HG03460 (cell line): Measurements from ENCODE around the gene DSC1.

Experiments
- ATAC-seq: cut with Tn5 transposase; IDR thresholded peaks from one replicate; pipeline ENCODE4 v1.9.1; 2021; ENCODE audit not compliant: unreplicated experiment

Gene DSC1

GRCh38 chr18:31112804-31113203 is 49.9 kb downstream of the DSC1 start:
- ATAC-seq = no peak

GRCh38 chr18:31105733-31106132 is 56.9 kb downstream of the DSC1 start:
- no peak for ATAC-seq

GRCh38 chr18:31104444-31104843 is 58.2 kb downstream of the DSC1 start:
- ATAC-seq = no peak

- no peak for ATAC-seq
These were observed 59.2 kb downstream of the DSC1 start for GRCh38 chr18:31103423-31103822.

- ATAC-seq = no peak
These were observed 59.7 kb downstream of the DSC1 start for GRCh38 chr18:31102941-31103340.

GRCh38 chr18:31102025-31102684 is 60.5 kb downstream of the DSC1 start, which contains the start of gene DSC2:
TSS of gene DSC2 (minus strand) at chr18:31102421. CDS start at chr18:31101971, 450 bp downstream.
- no peak for ATAC-seq

- ATAC-seq = no peak
These were observed 61.3 kb downstream of the DSC1 start for GRCh38 chr18:31101183-31102024.

- no peak for ATAC-seq
These were observed 62.0 kb downstream of the DSC1 start for GRCh38 chr18:31100436-31101182.

- no peak for ATAC-seq
These were observed 63.0 kb downstream of the DSC1 start for GRCh38 chr18:31099450-31100230.

GRCh38 chr18:31098878-31099277 is 63.8 kb downstream of the DSC1 start:
- ATAC-seq = no peak

GRCh38 chr18:31097666-31098065 is 65.0 kb downstream of the DSC1 start:
- ATAC-seq = no peak

- no peak for ATAC-seq
These were observed 68.8 kb downstream of the DSC1 start for GRCh38 chr18:31093880-31094279.

GRCh38 chr18:31093294-31093693 is 69.4 kb downstream of the DSC1 start:
- no peak for ATAC-seq

- ATAC-seq = no peak
These were observed 71.3 kb downstream of the DSC1 start for GRCh38 chr18:31091350-31091749.

- ATAC-seq = no peak
These were observed 74.1 kb downstream of the DSC1 start for GRCh38 chr18:31088532-31088931.

- ATAC-seq = no peak
These were observed 82.7 kb downstream of the DSC1 start for GRCh38 chr18:31079973-31080372.
